GM03348 (cell line): ENCODE results near the gene NCKAP5.

ENCODE experiments used
- DNase-seq: peaks from one replicate; pipeline ENCODE4 v3.0.0; 2012; ENCODE audit warnings: low spot score

The NCKAP5 gene

DNA sequence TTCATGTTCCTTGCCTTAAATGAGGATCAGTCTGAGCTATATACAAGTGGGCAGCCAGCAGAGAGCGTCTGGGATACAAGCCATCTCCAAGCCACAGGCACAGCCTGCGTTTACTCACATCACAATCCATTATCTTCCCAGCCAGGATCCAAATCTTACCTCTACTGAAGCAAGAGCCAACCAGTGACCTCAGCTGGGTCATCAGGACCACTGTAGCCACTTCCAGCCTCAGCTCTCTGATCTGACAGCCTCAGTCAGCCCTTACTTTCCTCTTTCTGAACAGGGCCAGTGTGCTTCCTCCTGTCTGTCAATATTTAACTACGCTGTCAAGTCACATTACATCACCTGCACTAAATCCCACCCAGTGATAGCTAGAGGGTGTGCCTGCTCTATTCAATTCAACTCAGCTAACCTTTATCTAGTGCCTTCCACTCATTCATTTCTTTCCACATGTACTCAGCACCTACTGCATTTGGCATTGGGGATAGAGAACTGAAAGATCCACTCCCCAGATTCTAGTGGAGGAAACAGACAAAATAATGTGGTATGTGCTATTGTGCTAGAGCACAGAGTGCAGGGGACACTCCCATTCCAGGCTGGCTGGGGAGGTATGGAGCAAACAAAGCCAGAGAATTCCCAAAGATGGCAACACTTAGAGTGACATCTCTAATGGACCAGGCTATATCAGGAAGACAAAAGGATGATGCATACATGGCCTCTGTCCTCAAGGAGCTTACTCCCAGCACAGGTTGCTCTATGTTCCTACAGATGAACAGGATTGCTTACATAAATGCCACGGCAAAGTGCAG, 146.5 kb downstream of the NCKAP5 start:
- DNase-seq = peak; percentile 27

DNA sequence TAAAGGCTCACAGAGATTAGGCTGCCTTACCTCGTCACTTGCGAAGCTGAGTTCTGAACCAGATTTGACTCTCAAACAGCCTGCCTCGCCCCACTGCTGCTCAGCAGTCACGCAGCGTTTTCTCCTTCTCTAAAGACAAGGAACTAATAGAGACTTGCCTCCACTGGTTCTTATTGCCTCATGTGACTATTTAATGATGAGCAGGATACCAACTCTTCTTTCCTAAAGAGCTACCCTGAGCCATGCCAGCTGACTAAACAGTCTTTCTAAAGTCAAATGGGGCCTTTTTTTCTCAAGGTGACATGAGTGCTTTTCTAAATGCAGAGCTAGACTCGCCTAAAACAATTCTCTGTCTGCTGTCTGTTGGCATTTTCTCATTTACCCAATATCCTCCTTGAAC, 147.5 kb downstream of the NCKAP5 start:
- DNase-seq = no peak

DNA sequence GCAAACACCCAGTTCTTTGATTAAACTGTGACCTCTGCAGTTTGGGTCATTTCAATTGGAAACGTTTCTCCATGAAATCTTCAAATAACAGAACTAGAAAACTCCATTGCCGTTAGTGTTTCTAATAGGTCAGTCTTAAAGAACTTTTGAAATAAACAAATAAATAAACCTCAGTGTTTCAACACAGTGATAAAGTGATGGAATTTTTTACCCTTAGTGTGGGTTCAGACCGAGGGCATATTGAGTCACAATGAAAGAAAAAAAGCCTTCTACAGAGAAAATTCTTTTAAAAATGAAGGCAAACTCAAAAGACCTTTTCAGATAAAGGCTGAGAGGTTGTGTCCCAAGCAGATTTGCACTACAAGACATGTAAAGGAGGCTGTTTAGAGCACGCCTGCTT, 149.6 kb downstream of the NCKAP5 start:
- DNase-seq = no peak

DNA sequence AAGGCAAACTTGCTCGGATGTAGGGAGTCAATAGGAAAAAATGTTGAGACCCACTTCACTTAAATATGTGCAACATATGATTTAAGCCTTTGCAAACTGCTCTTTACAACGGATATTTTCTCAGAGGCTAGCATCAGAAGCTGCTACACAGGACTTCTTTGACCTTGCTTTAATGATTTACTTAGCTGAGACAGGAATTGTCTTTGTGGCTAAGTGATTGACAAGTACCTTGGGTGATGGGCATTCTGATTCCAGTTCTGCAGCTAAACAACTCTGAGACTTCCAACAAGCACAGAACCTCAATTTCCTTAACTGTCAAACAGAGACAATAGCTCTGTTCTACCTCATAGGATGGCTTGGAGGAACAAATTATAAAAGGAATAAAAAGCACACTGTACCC, 150.2 kb downstream of the NCKAP5 start:
- no peak for DNase-seq

DNA sequence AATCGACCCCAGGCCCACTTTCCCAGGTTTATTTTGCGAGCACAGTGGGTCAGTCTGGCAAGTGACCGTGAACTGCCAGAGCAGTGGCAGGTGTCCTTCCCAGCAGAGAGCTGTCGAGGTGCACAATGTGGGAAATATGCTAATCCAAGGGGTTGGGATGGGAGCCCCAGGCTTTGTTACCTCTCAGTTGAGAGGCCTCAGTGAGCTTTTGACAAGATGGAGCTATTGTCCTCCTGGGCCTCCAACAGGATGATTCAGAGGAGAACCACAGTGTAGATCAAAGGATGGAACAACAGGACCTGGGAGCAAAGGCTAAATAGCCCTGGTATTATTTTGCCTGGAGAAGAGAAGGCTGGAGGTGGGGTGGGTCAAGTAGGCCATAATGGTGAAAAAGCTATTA, 150.8 kb downstream of the NCKAP5 start:
- DNase-seq = no peak

DNA sequence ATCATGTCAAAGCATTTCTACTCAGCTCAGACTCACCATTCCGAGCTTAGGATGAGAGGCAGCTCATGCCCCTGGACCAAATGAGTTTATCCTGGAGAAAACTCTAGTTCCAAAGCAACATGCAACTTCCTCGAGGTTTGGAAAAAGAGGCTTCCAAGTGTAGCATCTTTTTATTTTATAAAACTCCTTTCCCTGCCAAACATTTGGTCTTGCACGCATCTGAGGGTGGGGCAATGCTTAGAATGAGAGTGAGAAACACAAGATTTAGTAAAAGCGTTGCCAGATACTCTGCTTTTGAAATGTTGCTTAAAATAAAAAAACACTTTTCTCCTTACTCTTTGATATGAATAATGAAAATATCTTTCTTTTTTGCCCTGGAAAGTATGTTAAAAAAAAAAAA, 151.5 kb downstream of the NCKAP5 start:
- peak; percentile 8 for DNase-seq

DNA sequence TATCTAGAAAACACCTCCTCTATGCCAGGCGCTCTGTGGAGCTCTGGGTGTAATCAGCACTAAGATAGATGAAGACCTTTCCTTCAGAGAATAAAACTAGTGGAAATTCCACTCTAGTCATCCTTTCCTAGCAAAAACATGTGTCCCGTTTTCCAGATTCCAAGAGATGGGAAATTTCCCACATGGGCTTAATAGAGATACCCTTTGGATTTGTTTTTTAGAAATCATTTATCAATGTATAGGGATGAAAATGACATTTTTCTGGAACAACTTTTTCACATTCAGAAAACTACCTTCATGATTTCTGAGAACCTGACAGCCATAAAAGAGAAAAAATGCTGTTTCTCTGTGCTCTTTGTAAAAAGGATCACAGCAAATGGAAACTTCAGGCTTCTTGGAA, 152.1 kb downstream of the NCKAP5 start:
- no peak for DNase-seq

DNA sequence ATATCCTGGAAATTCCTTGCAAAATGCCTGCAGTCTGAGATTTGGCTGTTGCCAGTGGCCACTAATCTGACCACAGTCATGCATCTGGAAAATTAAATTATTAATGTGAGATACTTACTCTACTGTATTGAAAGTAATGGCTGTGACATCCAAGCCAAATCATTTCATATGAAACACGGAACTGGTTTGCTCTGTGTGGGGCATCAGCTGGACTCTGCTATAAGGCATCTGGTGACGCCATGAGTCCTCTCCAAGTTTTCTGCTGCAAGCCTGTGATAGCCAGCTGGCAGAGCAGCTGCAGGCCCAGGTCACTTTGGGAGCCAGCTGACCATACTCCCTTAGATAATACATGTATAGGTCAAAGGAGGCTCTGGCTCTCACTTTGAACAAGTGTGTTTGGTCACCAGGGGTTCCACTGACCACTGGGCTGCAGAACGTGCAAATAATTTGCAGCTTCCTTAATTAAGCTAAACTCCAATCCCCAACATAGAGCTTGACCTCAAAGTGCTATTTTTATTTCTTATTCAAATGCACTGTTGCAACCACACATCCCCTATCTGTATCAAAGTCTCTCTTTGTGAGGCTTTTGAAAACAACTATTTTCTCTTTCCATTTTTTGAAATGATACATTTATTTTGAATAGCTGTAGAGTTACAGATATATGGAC, 152.9 kb downstream of the NCKAP5 start:
- no peak for DNase-seq

DNA sequence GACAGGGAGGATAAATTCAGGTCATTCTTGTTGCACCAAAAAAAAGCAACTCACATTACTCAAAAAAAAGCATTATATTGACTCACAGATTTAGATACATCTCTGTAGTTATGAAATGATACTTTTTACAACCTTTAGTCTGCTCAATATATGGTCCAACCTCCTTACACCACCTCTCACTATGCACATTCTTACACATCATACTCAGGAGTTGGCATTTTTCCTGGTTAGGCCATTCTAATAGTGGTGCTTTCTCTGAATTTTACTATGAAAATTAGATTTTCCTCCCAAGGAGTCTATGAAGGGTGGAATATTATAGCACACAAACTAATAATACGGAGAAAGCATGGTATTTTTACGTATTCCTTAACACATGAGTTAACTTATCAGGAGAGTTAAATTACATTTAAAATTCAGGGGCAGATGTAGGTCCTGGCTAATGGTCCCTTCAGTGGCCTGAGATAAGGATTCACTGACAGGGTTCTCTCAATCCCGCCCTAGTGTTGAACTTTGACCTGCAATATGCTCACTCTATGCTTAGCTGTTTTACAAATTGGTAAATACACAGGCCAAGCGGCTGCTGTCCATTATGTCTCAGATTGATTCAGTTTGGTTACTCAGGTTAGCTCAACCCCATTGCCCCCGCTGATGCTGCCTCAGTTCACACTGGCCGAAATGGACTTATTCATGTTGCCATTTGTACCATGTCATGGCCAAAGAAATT, 153.6 kb downstream of the NCKAP5 start:
- DNase-seq = peak; percentile 44

DNA sequence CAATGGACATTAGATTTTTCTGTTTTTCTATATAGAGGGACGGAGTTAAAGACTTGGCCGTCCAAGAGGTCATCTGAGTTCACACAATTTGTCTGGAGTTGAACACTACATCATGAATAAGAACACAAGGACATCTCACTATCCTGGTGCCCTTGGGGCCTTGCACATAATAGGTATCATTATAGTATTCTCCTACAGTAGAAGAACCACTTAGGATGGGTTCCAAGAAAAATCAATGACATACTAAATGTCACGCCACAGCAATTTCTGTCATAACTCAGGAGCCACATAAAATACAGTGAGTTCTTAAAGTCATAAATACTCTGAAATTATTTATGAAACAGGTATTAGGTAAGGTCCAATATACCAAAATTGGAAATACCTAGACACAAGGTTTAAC, 154.4 kb downstream of the NCKAP5 start:
- no peak for DNase-seq

DNA sequence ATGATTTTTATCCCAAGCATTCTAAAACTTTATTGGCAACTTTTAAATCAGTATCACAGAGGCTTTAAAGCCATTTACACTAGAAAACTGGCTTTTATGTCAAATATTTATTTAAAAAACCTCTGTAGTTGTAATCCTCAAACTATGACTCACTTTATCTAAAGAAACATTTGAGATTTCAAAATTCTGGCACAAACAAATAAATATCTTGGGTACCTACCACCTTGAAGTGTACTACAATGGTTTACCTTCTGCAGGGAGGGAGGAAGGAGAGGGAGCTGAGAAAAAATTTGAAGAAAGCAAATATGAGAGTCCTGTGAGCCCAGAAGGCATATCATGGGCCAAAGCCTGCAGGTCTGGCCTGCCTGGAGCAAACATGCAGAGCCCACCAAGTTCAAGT, 155.6 kb downstream of the NCKAP5 start:
- no peak for DNase-seq

DNA sequence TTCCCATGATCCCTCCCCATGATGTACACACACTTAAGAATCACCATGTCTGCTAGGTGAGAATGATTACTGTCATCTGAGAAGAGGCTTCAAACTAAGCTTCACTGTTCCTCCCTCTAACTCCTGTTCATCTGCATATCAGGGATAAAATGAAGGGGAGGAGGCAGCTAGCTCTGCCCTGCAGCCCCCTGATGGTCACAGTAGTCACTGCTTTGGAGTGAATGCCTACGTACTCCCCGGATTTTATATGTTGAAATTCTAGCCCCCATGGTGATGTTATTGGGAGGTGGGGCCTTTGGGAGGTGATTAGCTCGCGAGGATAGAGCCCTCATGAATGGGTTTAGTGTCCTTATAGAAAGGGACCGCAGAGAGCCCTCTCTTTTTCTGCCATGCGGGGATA, 156.4 kb downstream of the NCKAP5 start:
- no peak for DNase-seq

DNA sequence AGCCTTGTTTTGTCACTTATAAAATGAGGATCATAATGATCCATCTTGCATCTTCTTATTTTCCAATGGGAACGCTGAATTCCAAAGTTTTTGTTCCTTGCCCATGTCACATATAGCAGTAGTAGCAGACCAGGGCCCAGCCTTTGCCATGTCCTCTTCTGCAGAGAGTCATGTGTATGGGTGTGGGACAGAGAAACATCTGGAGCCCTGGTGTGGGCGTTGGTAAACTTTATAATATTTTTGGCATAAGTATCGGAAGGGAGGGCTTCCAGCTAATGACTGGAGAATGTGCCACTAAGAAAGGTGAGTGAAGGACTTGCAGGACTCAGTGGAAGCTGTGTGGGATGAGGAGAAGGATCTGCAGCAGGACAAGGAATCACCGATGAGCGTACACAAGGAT, 157.2 kb downstream of the NCKAP5 start:
- peak; percentile 21 for DNase-seq

DNA sequence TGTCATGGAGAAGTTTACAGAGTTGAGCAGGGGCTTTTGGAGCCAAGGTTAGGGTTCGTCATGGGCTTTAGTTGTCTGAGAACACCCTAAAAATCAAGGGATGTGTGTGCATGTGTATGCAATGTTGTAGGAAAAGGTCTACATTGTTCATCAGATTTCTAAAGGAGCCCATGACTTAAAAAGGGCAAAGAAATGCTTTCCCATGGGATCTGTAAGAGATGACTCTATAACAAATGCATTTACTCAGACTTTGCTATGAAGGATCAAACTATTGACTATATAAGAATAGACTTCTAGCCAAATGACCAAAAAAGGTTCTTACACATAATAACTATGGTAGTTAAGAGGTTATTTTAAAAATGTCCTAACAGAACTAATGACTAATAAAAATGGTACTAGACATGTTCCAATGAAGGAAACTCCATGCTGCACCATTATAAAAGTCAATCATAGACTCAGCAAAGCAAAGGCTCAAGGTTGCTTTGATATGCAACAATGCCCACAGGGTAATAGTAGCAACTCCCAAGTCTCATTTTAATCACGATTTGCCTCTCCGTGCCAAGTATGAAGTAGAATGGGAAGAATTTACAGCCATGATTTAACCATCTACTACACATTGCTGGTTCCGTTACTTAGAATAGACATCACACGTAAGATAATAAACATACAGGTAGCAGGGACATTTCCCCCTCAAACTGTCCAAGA, 158.5 kb downstream of the NCKAP5 start:
- no peak for DNase-seq

DNA sequence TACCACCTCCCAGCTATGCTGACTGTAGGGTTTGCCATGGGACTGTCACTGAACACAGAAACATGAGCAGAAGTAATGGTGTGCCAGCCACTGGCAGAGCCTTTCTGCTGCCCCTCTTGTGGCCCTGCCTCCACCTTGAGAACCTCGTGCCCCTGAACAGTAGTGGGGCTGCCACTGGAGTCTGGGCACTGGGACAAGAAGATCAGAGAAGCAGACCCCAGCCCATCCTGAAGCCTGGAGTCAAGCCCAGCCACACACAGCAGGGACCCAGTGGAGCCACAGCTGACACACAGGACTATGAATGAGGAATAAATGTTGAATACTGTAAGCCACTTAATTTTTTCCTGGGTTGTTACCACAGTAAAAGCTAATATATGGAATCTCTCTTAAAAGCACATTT, 159.6 kb downstream of the NCKAP5 start:
- DNase-seq = no peak

DNA sequence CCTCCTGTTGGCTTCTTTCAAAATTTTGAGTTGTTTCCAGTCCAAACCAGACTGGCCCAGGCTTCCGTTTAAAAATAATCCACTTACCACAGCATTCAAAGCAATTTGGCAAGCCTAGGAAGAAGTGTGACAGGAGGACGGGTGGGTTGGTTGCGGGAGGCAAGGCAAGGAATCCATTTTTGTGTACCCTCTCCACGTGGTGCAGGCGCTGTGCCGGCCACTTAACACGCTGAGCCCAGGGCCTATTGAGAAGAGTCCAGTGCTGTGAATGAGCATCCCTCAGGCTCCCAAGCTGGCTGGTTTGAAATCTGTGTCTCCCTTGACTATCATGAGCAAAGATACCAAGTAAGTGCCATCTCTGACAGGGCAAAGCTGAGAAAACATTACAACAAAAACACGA, 160.9 kb downstream of the NCKAP5 start:
- DNase-seq = no peak

DNA sequence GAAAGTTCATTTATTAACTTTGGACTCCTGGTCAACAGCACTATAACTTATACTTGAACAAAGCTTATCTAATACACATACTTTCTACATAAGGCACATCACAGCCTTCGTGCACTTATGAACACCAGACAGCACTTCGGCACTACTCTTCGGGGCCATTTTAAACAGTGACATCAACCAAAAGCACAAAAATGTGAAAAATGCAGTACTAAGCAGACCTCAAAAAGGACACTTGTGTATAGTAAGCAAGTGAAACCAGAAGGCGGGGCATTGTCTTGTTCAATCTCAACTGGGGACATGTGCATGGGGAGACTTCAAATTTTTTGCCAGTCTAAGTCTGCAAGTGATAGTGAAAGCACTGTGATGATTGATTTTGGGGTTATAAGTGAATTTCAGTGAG, 163.0 kb downstream of the NCKAP5 start:
- no peak for DNase-seq

DNA sequence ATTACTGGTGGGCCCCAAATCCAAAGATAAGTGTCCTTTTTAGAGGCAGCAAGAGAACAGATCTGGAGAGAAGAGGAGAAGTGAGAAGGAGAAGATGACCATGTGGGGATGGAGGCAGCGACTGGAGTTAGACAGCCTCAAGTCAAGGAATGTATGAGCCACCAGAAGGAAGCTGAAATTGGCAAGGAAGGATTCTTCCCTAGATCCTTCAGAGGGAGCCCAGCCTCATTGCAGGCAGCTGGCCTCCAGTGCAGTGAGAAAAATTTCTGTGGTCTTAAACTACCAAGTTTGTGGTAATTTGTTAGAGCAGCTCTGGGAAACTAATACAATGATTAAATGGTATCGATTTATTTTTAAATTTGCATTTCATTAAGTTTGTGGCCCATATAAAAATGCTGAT, 167.9 kb downstream of the NCKAP5 start:
- peak; percentile 9 for DNase-seq

DNA sequence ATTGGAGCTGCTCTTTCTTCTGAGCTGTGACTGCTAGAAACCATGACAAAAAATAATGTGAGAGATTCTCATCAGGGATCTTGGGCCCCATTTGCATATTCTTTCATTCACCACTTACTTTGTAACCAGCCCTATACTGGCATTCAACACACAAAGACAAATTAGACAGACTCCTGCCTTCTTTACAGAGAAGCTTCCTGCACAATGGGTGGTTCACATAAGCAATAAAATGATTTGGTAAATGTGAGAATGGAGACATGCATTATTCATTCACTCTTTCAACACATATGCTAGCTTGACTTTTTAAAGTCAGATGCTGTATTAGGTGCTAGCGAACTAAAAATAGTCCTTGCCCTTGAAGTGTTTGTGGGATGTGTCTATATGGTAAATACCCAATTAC, 174.4 kb downstream of the NCKAP5 start:
- DNase-seq = no peak

DNA sequence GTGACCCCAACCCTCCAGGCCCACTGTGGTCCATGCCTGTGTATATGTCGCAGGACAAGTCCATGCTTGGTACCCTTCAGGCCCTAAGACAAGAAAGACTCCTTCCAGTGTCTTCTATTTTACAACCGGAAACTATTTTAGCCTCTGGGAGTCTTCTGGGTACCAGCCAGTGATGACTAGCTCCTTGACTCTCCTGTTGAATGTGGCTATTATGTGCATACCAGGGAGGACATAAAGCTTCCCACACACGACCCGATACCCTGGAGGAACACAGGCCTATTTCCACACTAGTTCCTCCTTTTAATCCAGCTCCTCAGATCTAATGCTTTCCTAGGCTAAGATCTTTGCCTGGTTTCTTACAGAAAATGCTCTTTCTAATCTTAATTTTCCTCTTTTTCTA, 178.1 kb downstream of the NCKAP5 start:
- DNase-seq = peak; percentile 82

DNA sequence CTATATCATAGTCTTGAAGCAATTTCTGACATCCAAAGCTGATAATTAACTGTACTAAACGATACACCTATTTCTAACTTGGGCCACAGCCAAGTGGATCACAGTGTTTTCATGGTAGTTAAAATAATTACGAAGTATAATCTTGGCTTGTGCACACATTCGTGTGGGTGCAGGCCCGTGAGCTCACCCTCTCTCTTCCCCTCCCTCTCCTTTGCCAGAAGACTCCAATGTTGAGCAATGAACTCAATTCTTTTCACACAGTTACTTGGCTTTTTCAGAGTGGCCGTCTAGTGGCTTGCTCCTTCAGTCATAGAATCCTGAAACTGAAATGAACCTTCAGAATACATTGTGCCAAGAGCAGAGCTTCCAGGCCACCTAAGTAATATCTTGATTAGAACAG, 178.7 kb downstream of the NCKAP5 start:
- DNase-seq = peak; percentile 26

DNA sequence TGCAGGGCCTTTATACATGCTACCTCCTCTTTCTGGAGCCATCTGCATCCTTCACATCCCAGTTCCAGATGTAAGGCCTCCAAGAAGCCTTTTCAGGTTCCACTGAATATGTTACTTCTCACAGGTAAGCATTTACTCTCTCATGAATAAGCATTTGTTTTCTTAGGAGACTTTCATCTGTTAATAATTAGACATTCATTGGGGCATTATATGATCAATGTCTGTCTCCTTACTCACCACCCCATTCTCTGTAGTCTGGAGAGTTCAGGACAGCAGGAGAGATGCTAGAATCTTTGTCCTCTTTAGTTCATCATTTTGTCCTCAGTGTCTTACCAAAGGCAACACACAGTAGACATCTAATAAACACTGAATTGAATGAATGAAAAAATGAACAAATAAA, 185.7 kb downstream of the NCKAP5 start:
- DNase-seq = no peak

DNA sequence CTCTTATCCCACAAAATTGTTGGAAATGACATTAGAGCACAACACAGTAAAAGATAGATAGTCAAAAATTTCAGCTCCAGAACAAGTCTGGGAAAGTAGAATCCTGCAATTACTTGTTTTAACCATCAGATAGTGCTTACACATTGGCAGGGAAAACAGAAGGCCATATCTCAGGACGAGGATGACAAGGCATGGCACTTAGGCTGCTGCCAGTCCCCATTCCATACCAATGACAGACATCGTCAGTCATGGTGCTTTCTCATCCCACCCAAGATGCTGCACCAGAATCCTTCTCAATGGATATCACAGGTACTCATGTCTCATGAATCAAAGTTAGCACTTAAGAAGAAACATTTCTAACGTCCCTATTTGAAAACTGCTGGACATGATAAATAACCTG, 187.3 kb downstream of the NCKAP5 start:
- DNase-seq = no peak
